Vagina (tissue), 2 donors: Measurements from ENCODE around the gene NEDD4.

Experiments
- POLR2A ChIP-seq, 2 donors: fragments of 450-650 bp; IDR thresholded peaks; one replicate each; pipeline ENCODE4 v1.6.1; 2017; ENCODE audit warnings: antibody characterized with exemption in 2 of 2, mild to moderate bottlenecking in 2 of 2, moderate library complexity in 2 of 2
- POLR2AphosphoS5 ChIP-seq, 2 donors: sonication (generic); formaldehyde crosslinking; IDR thresholded peaks; one replicate each; pipeline ENCODE4 v1.9.0; 2017; ENCODE audit warnings: antibody characterized with exemption in 2 of 2, mild to moderate bottlenecking in 2 of 2, low read depth in 1 of 2; ENCODE audit not compliant: insufficient read depth in 1 of 2

DNA sequence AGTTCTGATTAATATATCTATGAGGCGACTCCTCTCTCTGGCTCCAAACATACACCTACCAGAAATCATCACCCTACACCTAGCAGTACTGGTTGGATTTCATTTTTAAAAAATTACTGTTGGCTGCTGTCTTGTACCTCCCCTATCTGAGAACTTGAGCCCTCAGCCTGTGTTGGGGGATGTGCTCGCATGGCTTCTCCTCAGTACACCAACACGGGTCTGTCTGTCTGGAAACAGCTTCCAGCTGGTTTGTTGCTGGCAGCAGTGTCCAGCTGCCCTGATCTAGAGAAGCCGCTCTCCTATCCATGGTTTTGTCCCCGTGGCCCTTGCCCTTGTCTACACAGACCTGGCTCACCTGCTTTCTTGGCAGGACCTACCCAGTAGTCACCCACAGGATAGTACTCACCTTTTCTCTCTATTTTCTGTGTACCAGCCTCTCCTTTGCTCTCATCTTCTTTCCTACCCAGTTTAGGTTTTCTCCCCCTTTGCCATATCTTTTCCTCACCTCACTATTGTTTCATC lies 43.2 kb upstream of the NEDD4 start:
- TF ChIP-seq POLR2AphosphoS5 (IDR thresholded peaks at IDR 0.05; ENCODE audit: insufficient read depth in 1 of 2, low read depth in 1 of 2) (no peak), POLR2A (IDR thresholded peaks at IDR 0.05) (no peak)
